AG09309 (cell line): ENCODE measurements around the gene NBL1.

ENCODE experiments used
- DNase-seq: peaks from one replicate; pipeline ENCODE4 v3.0.0-alpha.2; 2010; ENCODE audit warnings: low read depth
- H3K4me3 ChIP-seq: 2 replicates; pipeline ENCODE4 v1.5.1; 2011; ENCODE audit warnings: mild to moderate bottlenecking, low read depth, low read length, moderate library complexity; ENCODE audit not compliant: control insufficient read depth
- CTCF ChIP-seq: IDR thresholded peaks from 2 replicates; pipeline ENCODE4 v1.5.1; 2011; ENCODE audit warnings: mild to moderate bottlenecking, low read depth, low read length, inconsistent platforms; ENCODE audit not compliant: insufficient read depth, control insufficient read depth; ENCODE audit errors: missing control alignments

Gene NBL1

GRCh38 chr1:19657511-19657910 is 13.4 kb downstream of the NBL1 start:
- no peak overlapping the region for H3K4me3 ChIP-seq
- no peak for TF ChIP-seq CTCF
- DNase-seq = no peak

- no peak for DNase-seq
- H3K4me3 ChIP-seq = no peak overlapping the region
- TF ChIP-seq CTCF = no peak
Observed at GRCh38 chr1:19658186-19658585, 14.1 kb downstream of the NBL1 start.

- no peak for DNase-seq
- TF ChIP-seq CTCF = peak; percentile 60
- H3K4me3 ChIP-seq = no peak overlapping the region
Observed at GRCh38 chr1:19661721-19662228, 17.7 kb downstream of the NBL1 start.

- TF ChIP-seq CTCF = no peak
- no peak for DNase-seq
- H3K4me3 ChIP-seq = no peak overlapping the region
Observed at GRCh38 chr1:19662313-19662712, 18.2 kb downstream of the NBL1 start.

- DNase-seq = no peak
- peak within 1 kb of the TSS; percentile 18 for H3K4me3 ChIP-seq
Observed at GRCh38 chr1:19664453-19665185, 20.5 kb downstream of the NBL1 start, which contains the start of gene HTR6. Gene HTR6 (plus strand): TSS chr1:19664875. CDS start chr1:19665754, 879 bp downstream.

GRCh38 chr1:19665186-19665495 is 21.0 kb downstream of the NBL1 start:
- no peak for DNase-seq
- no peak for TF ChIP-seq CTCF
- no peak overlapping the region for H3K4me3 ChIP-seq

More at GRCh38 chr1:19664453-19665185, 20.5 kb downstream of the NBL1 start, which contains the start of gene HTR6:
- TF ChIP-seq CTCF = no peak
